GM12878 (cell line): ENCODE results near the gene SEC23A. TPM values are rescaled to one million over a fixed set of nuclear protein-coding genes. Genes with fewer than 3 reads are reported as not detected.
"Not testable (repeated sequence)": the region's sequence is repeated elsewhere in the genome, so short reads cannot be mapped to it uniquely, and the experiment has no call there.

Source experiments
- ATAC-seq: fragments of 200-7000 bp; cut with Tn5 transposase; 3 replicates; pipeline ENCODE4 v1.9.1; 2020; ENCODE audit warnings: mild to moderate bottlenecking, moderate library complexity
- BruUV-seq: library from RNA; stranded (reverse); fragments of 400-500 nt; replicated peaks from 2 replicates; lab custom pipeline; 2021; lab: Mats Ljungman, UMichigan
- CTCF ChIA-PET: fragments of 300-600 bp; sonication (Branson Sonifier 250); formaldehyde crosslinking; extraction: SDS; loops from one replicate; lab custom pipeline; 2021; ENCODE audit warnings: inconsistent platforms; lab: Yijun Ruan, JAX
- POLR2A ChIA-PET: fragments of 350-600 bp; formaldehyde crosslinking; extraction: SDS; loops from one replicate; lab custom pipeline; 2021; ENCODE audit warnings: inconsistent platforms; lab: Charles Lee
- RAD21 ChIA-PET: fragments of 300-600 bp; sonication (Branson Sonifier 250); formaldehyde crosslinking; loops from one replicate; lab custom pipeline; 2023; ENCODE audit warnings: antibody characterized with exemption; ENCODE audit not compliant: unreplicated experiment; lab: Charles Lee
- SMC1A ChIA-PET: fragments of 300-600 bp; sonication (Branson Sonifier 250); formaldehyde crosslinking; loops from one replicate; lab custom pipeline; 2023; ENCODE audit not compliant: unreplicated experiment, uncharacterized antibody; lab: Charles Lee
- DNase-seq: peaks from one replicate; pipeline ENCODE4 v3.0.0-alpha.2; 2011; ENCODE audit warnings: low read depth, low spot score
- FAIRE-seq: peaks from 3 replicates; lab custom pipeline; 2011; peaks lifted over from hg19 to GRCh38; lab: Jason Lieb, UNC
- H2AFZ ChIP-seq: 2 replicates; pipeline ENCODE4 v1.6.0; 2011; ENCODE audit warnings: low read depth, low read length, control low read depth; ENCODE audit not compliant: control insufficient read depth
- H3K27ac ChIP-seq: 2 replicates; pipeline ENCODE4 v1.5.1; 2011; ENCODE audit warnings: control low read depth; ENCODE audit not compliant: control insufficient read depth, insufficient read depth
- H3K27me3 ChIP-seq, 2 experiments: replicated peaks in 1 of 2; 2 replicates each; pipeline versions ENCODE4 v1.6.0 to v1.6.1; 2011; ENCODE audit warnings: low read length in 1 of 2; ENCODE audit not compliant: control insufficient read depth in 2 of 2, insufficient read depth in 2 of 2
- H3K36me3 ChIP-seq, 2 experiments: 2 replicates each; pipeline ENCODE4 v1.5.1; 2011; ENCODE audit warnings: low read length in 1 of 2; ENCODE audit not compliant: control insufficient read depth in 2 of 2, insufficient read depth in 2 of 2
- H3K4me1 ChIP-seq: 2 replicates; pipeline ENCODE4 v1.6.1; 2011; ENCODE audit warnings: mild to moderate bottlenecking, low read length, moderate library complexity, mixed read lengths; ENCODE audit not compliant: control insufficient read depth, insufficient read depth
- H3K4me2 ChIP-seq: 2 replicates; pipeline ENCODE4 v1.6.0; 2011; ENCODE audit warnings: control low read depth; ENCODE audit not compliant: control insufficient read depth, insufficient read depth
- H3K4me3 ChIP-seq: fragments of 200-600 bp; sonication (generic); 2 replicates; pipeline ENCODE4 v1.5.1; 2016
- H3K79me2 ChIP-seq: 2 replicates; pipeline ENCODE4 v1.6.0; 2011; ENCODE audit warnings: low read length; ENCODE audit not compliant: control insufficient read depth, insufficient read depth
- H3K9ac ChIP-seq: 2 replicates; pipeline ENCODE4 v1.8.0; 2011; ENCODE audit warnings: low read length, control low read depth, mixed read lengths; ENCODE audit not compliant: control insufficient read depth, insufficient read depth
- H3K9me3 ChIP-seq: replicated peaks from 3 replicates; pipeline ENCODE4 v1.5.1; 2011; ENCODE audit warnings: mild to moderate bottlenecking, low read length; ENCODE audit not compliant: control insufficient read depth, insufficient read depth
- H4K20me1 ChIP-seq: 2 replicates; pipeline ENCODE4 v1.6.0; 2011; ENCODE audit not compliant: control insufficient read depth, insufficient read depth
- ASH2L ChIP-seq: fragments of 300-600, 200-600 bp; sonication (generic); IDR thresholded peaks from 2 replicates; pipeline ENCODE4 v1.6.1; 2017; ENCODE audit warnings: low read depth, mild to moderate bottlenecking, borderline replicate concordance
- BHLHE40 ChIP-seq, 2 experiments: fragments of 450-650 bp in 1 of 2; IDR thresholded peaks; 2 replicates each; pipeline ENCODE4 v1.6.1; 2011 to 2017; ENCODE audit warnings: low read depth in 2 of 2, borderline replicate concordance in 1 of 2, improper control_type of control experiment in 1 of 2, low read length in 1 of 2, mild to moderate bottlenecking in 1 of 2
- CEBPZ ChIP-seq: fragments of 150-350 bp; IDR thresholded peaks from 2 replicates; pipeline ENCODE4 v1.6.1; 2016; ENCODE audit warnings: low read depth, low read length
- CHD1 ChIP-seq: IDR thresholded peaks from 2 replicates; pipeline ENCODE4 v1.6.1; 2012; ENCODE audit warnings: low read depth, low read length, improper control_type of control experiment
- KAT2A ChIP-seq: conservative IDR thresholded peaks from 2 replicates; pipeline ENCODE4 v1.6.1; 2011; ENCODE audit warnings: low read depth, low read length; ENCODE audit not compliant: control insufficient read depth
- MTA2 ChIP-seq: fragments of 450-650 bp; IDR thresholded peaks from 2 replicates; pipeline ENCODE4 v1.6.1; 2016; ENCODE audit warnings: low read depth, mild to moderate bottlenecking, moderate library complexity
- RB1 ChIP-seq: fragments of 450-650 bp; formaldehyde crosslinking; IDR thresholded peaks from 2 replicates; pipeline ENCODE4 v1.6.1; 2017; ENCODE audit warnings: mild to moderate bottlenecking, borderline replicate concordance
- SIX5 ChIP-seq: IDR thresholded peaks from 2 replicates; pipeline ENCODE4 v1.6.1; 2011; ENCODE audit warnings: mild to moderate bottlenecking, low read depth, low read length, moderate library complexity; ENCODE audit not compliant: severe bottlenecking
- SMAD1 ChIP-seq: fragments of 450-650 bp; IDR thresholded peaks from 2 replicates; pipeline ENCODE4 v1.6.1; 2018; ENCODE audit warnings: mild to moderate bottlenecking, low read depth; ENCODE audit not compliant: partially characterized antibody
- SMARCA5 ChIP-seq: fragments of 450-650 bp; IDR thresholded peaks from 2 replicates; pipeline ENCODE4 v1.6.1; 2017; ENCODE audit warnings: mild to moderate bottlenecking
- SMC3 ChIP-seq: IDR thresholded peaks from 2 replicates; pipeline ENCODE4 v1.6.1; 2011; ENCODE audit warnings: low read length, improper control_type of control experiment, borderline replicate concordance
- SREBF2 ChIP-seq: IDR thresholded peaks from 2 replicates; pipeline ENCODE4 v1.6.1; 2012; ENCODE audit warnings: mild to moderate bottlenecking, low read length
- TCF7 ChIP-seq: IDR thresholded peaks from 2 replicates; pipeline ENCODE4 v1.6.1; 2014; ENCODE audit warnings: antibody characterized with exemption, borderline replicate concordance
- WGBS: methylation state at CpG from one replicate; pipeline ENCODE4 v1.1.6; 2016; ENCODE audit warnings: low lambda C conversion rate; ENCODE audit not compliant: insufficient replicate concordance, insufficient coverage; ENCODE audit errors: missing lambda C conversion rate; 5-methylcytosine and 5-hydroxymethylcytosine counted together
- in situ Hi-C: fragments of 300-500 bp; cut with MboI; formaldehyde crosslinking; loops from 9 replicates; pipeline ENCODE4 v1.14.3; 2018; ENCODE audit warnings: mixed read lengths
- intact Hi-C: fragments of 100-400 bp; cut with micrococcal nuclease; formaldehyde crosslinking; loops from one replicate; pipeline ENCODE4 v1.14.2; 2022; ENCODE audit not compliant: unreplicated experiment
- polyA plus RNA-seq, 11 experiments: library from polyadenylated mRNA; depleted of rRNA in 4 of 11; unstranded in 6 of 11; stranded (reverse) in 5 of 11; fragments of >200 nt; fragmentation: Nextera tagmentation in 4 of 11; fragmentation: Illumina TruSeq in 1 of 11; extraction: Ambion mirVana in 4 of 11; extraction: Trizol in 1 of 11; gene quantifications; 1 replicate in 1 of 11; 2 replicates in 10 of 11; pipeline versions ENCODE4 v1.2.1 to v1.2.3, GENCODE V29; 2011 to 2016; ENCODE audit warnings: inconsistent platforms in 2 of 11, missing spikeins in 2 of 11, low read depth in 1 of 11
- total RNA-seq, 4 experiments: library from RNA; depleted of rRNA in 3 of 4; stranded (reverse); fragments of >200 nt in 3 of 4; fragmentation: Illumina TruSeq in 1 of 4; extraction: Trizol in 1 of 4; gene quantifications; 2 replicates each; pipeline versions ENCODE4 v1.2.1 to v1.2.3, GENCODE V29; 2013 to 2021

SEC23A gene
- total and polyA plus RNA-seq, 10 of the 15 experiments (the other 5 are each of a cell fraction or from before 2014, with no cell fraction given): 13.6 to 63.8 (median 37.3) TPM

GRCh38 chr14:39145266-39145966 lies 42.4 kb upstream of the SEC23A start:
- Histone ChIP-seq H3K36me3 (no peaks in the 10 kb centered on the region; a peak in 2 of 4 replicates), H3K79me2 (no peaks in the 10 kb centered on the region), H3K4me2 (no peak overlapping the region), H3K4me1 (no peaks in the 10 kb centered on the region), H3K27me3 (no peaks in the 10 kb centered on the region), H2AFZ (no peak overlapping the region), H3K4me3 (no peak overlapping the region), H3K9ac (no peak overlapping the region), H3K9me3 (peaks cover 3% of the 10 kb centered on the region; the same call in 2 of the 3 replicates), H4K20me1 (no peaks in the 10 kb centered on the region)
- SMC1A ChIA-PET: interaction anchor here (1.4 to 1.5 kb wide), 2 partner anchors 10 to 111 kb away, joined by 3 to 4 read pairs; no protein-coding TSS in a partner anchor
- ATAC-seq (no peak), FAIRE-seq (no peak), DNase-seq (no peak)
- no TSS peak for BruUV-seq
- intact Hi-C loops: no loop called here
- RAD21 ChIA-PET: interaction anchor here (0.7 kb wide), 1 partner anchor 299 kb away, joined by 6 read pairs; no protein-coding TSS in a partner anchor
- 86% methylated on average over 7 of the region's 7 CpGs for WGBS
- POLR2A ChIA-PET: interaction anchor here (0.6 to 0.7 kb wide), 3 partner anchors 19 to 51 kb away, joined by 3 to 7 read pairs (median 3); no protein-coding TSS in a partner anchor
- no peak for TF ChIP-seq TCF7
- TF ChIP-seq RB1: no peak
- no peak for TF ChIP-seq CEBPZ
- no peak for TF ChIP-seq SIX5
- TF ChIP-seq SMARCA5: no peak
- TF ChIP-seq SMC3: no peak
- no peak for TF ChIP-seq SMAD1
- TF ChIP-seq KAT2A: no peak
- no peak for TF ChIP-seq ASH2L
- no peak for TF ChIP-seq SREBF2
- TF ChIP-seq BHLHE40 (IDR thresholded peaks at IDR 0.05; ENCODE audit: borderline replicate concordance in 1 of 2, low read depth in 2 of 2, low read length in 1 of 2): no peak
- no peak for TF ChIP-seq MTA2
- TF ChIP-seq CHD1: no peak
- TF ChIP-seq, all 136 proteins: peak for 0
- CTCF ChIA-PET: interaction anchor here (0.6 kb wide), 1 partner anchor 236 kb away, joined by 6 read pairs; no protein-coding TSS in a partner anchor
- H3K27ac ChIP-seq: no peak overlapping the region
- in situ Hi-C loops: no loop called here

DNA sequence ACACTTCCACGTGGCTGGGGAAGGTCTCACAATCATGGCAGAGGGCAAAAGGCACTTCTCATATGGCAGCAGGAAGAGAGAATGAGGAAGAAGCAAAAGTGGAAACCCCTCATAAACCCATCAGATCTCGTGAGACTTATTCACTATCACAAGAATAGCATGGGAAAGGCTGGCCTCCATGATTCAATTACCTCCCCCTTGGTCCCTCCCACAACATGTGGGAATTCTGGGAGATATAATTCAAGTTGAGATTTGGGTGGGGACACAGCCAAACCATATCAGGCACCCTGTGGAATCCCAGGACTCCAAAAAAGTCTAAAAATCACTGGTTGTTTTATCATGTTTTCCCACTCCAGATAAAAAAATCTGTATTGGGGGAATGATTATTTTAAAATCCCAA lies 40.2 kb upstream of the SEC23A start:
- H3K27ac ChIP-seq, FAIRE-seq, intact Hi-C loops, POLR2A ChIA-PET, H4K20me1 ChIP-seq, ATAC-seq, H3K9me3 ChIP-seq, H2AFZ ChIP-seq, H3K4me3 ChIP-seq, SMC1A ChIA-PET, CTCF ChIA-PET, H3K36me3 ChIP-seq, H3K79me2 ChIP-seq, DNase-seq, H3K27me3 ChIP-seq, H3K4me2 ChIP-seq, RAD21 ChIA-PET, H3K4me1 ChIP-seq, H3K9ac ChIP-seq, in situ Hi-C loops, BruUV-seq: not testable (repeated sequence)
- 3% methylated on average over 2 of the region's 2 CpGs for WGBS
